H1 (cell line): ENCODE measurements around the gene PTPRJ. TPM values are rescaled to one million over a fixed set of nuclear protein-coding genes. Genes with fewer than 3 reads are reported as not detected.

Experiments
- CTCF ChIA-PET: fragments of 300-600 bp; sonication (Branson Sonifier 250); formaldehyde crosslinking; loops from one replicate; lab custom pipeline; 2021; ENCODE audit not compliant: partially characterized antibody; lab: Charles Lee
- POLR2A ChIA-PET: fragments of 300-600 bp; sonication (Branson Sonifier 250); formaldehyde crosslinking; loops from one replicate; lab custom pipeline; 2021; ENCODE audit warnings: inconsistent platforms; ENCODE audit not compliant: partially characterized antibody; lab: Charles Lee
- DNase-seq, 2 experiments: peaks; one replicate each; pipeline versions ENCODE4 v3.0.0 to v3.0.0-alpha.2; 2010 to 2022; ENCODE audit warnings: low spot score in 2 of 2, low read depth in 1 of 2, mixed read lengths in 1 of 2
- FAIRE-seq: peaks from 2 replicates; lab custom pipeline; 2011; peaks lifted over from hg19 to GRCh38; lab: Jason Lieb, UNC
- H2AFZ ChIP-seq: 2 replicates; pipeline ENCODE4 v1.8.1; 2012; ENCODE audit warnings: low read length, inconsistent platforms
- H2AK5ac ChIP-seq: 2 replicates; pipeline ENCODE4 v1.6.1; 2013; ENCODE audit warnings: low read depth, low read length
- H2BK120ac ChIP-seq: replicated peaks from 2 replicates; pipeline ENCODE3; 2013; ENCODE audit warnings: low read depth, low read length, inconsistent platforms
- H2BK12ac ChIP-seq: 2 replicates; pipeline ENCODE4 v1.6.1; 2013; ENCODE audit warnings: low read depth, low read length
- H2BK15ac ChIP-seq: 2 replicates; pipeline ENCODE4 v1.6.1; 2013; ENCODE audit warnings: low read length
- H2BK20ac ChIP-seq: 2 replicates; pipeline ENCODE4 v1.6.1; 2013; ENCODE audit warnings: low read length
- H2BK5ac ChIP-seq: 2 replicates; pipeline ENCODE4 v1.6.1; 2013; ENCODE audit warnings: low read depth, low read length
- H3K14ac ChIP-seq: 2 replicates; pipeline ENCODE4 v1.6.1; 2013; ENCODE audit warnings: inconsistent platforms; ENCODE audit not compliant: insufficient read length
- H3K18ac ChIP-seq: 2 replicates; pipeline ENCODE4 v1.6.1; 2013; ENCODE audit warnings: low read length; ENCODE audit errors: extremely low read depth
- H3K23ac ChIP-seq: 2 replicates; pipeline ENCODE4 v1.6.1; 2013; ENCODE audit warnings: inconsistent platforms; ENCODE audit not compliant: insufficient read length
- H3K23me2 ChIP-seq: 2 replicates; pipeline ENCODE4 v1.6.1; 2013; ENCODE audit warnings: low read depth, low read length
- H3K27ac ChIP-seq: 2 replicates; pipeline ENCODE4 v1.6.1; 2011; ENCODE audit warnings: low read depth, low read length, inconsistent platforms
- H3K27me3 ChIP-seq, 4 experiments: replicated peaks in 1 of 4; 1 replicate in 1 of 4; 2 replicates in 3 of 4; pipeline versions ENCODE4 v1.6.1 to v1.8.1; 2011 to 2013; ENCODE audit warnings: low read length in 3 of 4, mild to moderate bottlenecking in 3 of 4, inconsistent platforms in 2 of 4, mixed read lengths in 2 of 4, moderate library complexity in 1 of 4; ENCODE audit not compliant: control insufficient read depth in 3 of 4, insufficient read depth in 3 of 4; ENCODE audit errors: extremely low read depth in 1 of 4
- H3K36me3 ChIP-seq, 4 experiments: 2 replicates each; pipeline versions ENCODE4 v1.6.1 to v1.8.1; 2011 to 2013; ENCODE audit warnings: mild to moderate bottlenecking in 4 of 4, low read length in 3 of 4, moderate library complexity in 2 of 4, control low read depth in 1 of 4, inconsistent platforms in 1 of 4; ENCODE audit not compliant: insufficient read depth in 4 of 4, control insufficient read depth in 2 of 4
- H3K4ac ChIP-seq: replicated peaks from 2 replicates; pipeline ENCODE3; 2013; ENCODE audit warnings: low read length, low read depth, mixed read lengths, inconsistent platforms; ENCODE audit not compliant: insufficient read length
- H3K4me1 ChIP-seq, 4 experiments: replicated peaks in 1 of 4; 1 replicate in 1 of 4; 2 replicates in 3 of 4; pipeline versions ENCODE4 v1.6.1 to v1.8.1; 2011 to 2013; ENCODE audit warnings: low read length in 3 of 4, inconsistent platforms in 2 of 4, mixed read lengths in 1 of 4; ENCODE audit not compliant: insufficient read depth in 4 of 4, control insufficient read depth in 3 of 4
- H3K4me2 ChIP-seq, 2 experiments: 2 replicates each; pipeline versions ENCODE4 v1.6.1 to v1.8.1; 2011 to 2013; ENCODE audit warnings: low read depth in 2 of 2, low read length in 2 of 2, control low read depth in 1 of 2, inconsistent platforms in 1 of 2, mild to moderate bottlenecking in 1 of 2; ENCODE audit not compliant: insufficient read depth in 1 of 2
- H3K4me3 ChIP-seq, 4 experiments: fragments of 200-600, 300-600 bp in 1 of 4; sonication (generic), shearing (Covaris generic), sonication (Bioruptor Twin) in 1 of 4; 2 replicates each; pipeline versions ENCODE4 v1.5.1 to v1.8.1; 2011 to 2016; ENCODE audit warnings: low read length in 4 of 4, low read depth in 3 of 4, control low read depth in 2 of 4, inconsistent platforms in 2 of 4, mild to moderate bottlenecking in 2 of 4, mixed read lengths in 1 of 4, moderate library complexity in 1 of 4; ENCODE audit not compliant: insufficient read depth in 2 of 4; ENCODE audit errors: extremely low read depth in 1 of 4
- H3K56ac ChIP-seq: replicated peaks from 2 replicates; pipeline ENCODE3; 2013; ENCODE audit warnings: low read depth, mild to moderate bottlenecking, mixed read lengths, low read length, inconsistent platforms; ENCODE audit not compliant: insufficient read length
- H3K79me1 ChIP-seq: 2 replicates; pipeline ENCODE4 v1.6.1; 2013; ENCODE audit warnings: low read depth, low read length, control low read depth
- H3K79me2 ChIP-seq, 2 experiments: 2 replicates each; pipeline versions ENCODE4 v1.6.1 to v1.8.1; 2012 to 2013; ENCODE audit warnings: low read length in 2 of 2, mild to moderate bottlenecking in 2 of 2, inconsistent platforms in 1 of 2; ENCODE audit not compliant: insufficient read depth in 2 of 2, control insufficient read depth in 1 of 2
- H3K9ac ChIP-seq, 4 experiments: replicated peaks in 1 of 4; 1 replicate in 1 of 4; 2 replicates in 3 of 4; pipeline versions ENCODE4 v1.6.1 to v1.8.1; 2011 to 2013; ENCODE audit warnings: low read depth in 3 of 4, low read length in 3 of 4, control low read depth in 2 of 4, mild to moderate bottlenecking in 2 of 4, moderate library complexity in 2 of 4, inconsistent platforms in 1 of 4; ENCODE audit errors: extremely low read depth in 1 of 4
- H3K9me3 ChIP-seq, 2 experiments: 2 replicates each; pipeline versions ENCODE4 v1.6.1 to v1.8.1; 2012 to 2013; ENCODE audit warnings: mild to moderate bottlenecking in 2 of 2, moderate library complexity in 2 of 2, control low read depth in 1 of 2, inconsistent platforms in 1 of 2, low read depth in 1 of 2, low read length in 1 of 2, mixed read lengths in 1 of 2; ENCODE audit not compliant: insufficient read depth in 2 of 2
- H4K20me1 ChIP-seq, 2 experiments: replicated peaks in 1 of 2; 2 replicates each; pipeline versions ENCODE3 to v1.8.1; 2011 to 2013; ENCODE audit warnings: inconsistent platforms in 2 of 2, low read length in 2 of 2, mild to moderate bottlenecking in 1 of 2; ENCODE audit not compliant: insufficient read depth in 2 of 2, control insufficient read depth in 1 of 2
- H4K5ac ChIP-seq: 2 replicates; pipeline ENCODE4 v1.6.1; 2013; ENCODE audit warnings: low read length, low read depth, mixed read lengths, inconsistent platforms; ENCODE audit not compliant: insufficient read length
- H4K8ac ChIP-seq: 2 replicates; pipeline ENCODE4 v1.8.0; 2013; ENCODE audit warnings: mild to moderate bottlenecking, moderate library complexity, low read length, inconsistent platforms; ENCODE audit not compliant: insufficient read depth; ENCODE audit errors: extremely low read depth
- H4K91ac ChIP-seq: replicated peaks from 2 replicates; pipeline ENCODE3; 2013; ENCODE audit warnings: low read length, mixed read lengths, inconsistent platforms; ENCODE audit not compliant: insufficient read length
- CHD1 ChIP-seq: IDR thresholded peaks from 2 replicates; pipeline ENCODE4 v1.6.1; 2012; ENCODE audit warnings: low read depth, low read length, improper control_type of control experiment
- CREB1 ChIP-seq: IDR thresholded peaks from 2 replicates; pipeline ENCODE4 v1.6.1; 2012; ENCODE audit warnings: inconsistent platforms
- CTBP2 ChIP-seq: IDR thresholded peaks from 2 replicates; pipeline ENCODE4 v1.7.0; 2011; ENCODE audit warnings: borderline replicate concordance, mild to moderate bottlenecking, moderate library complexity, mixed read lengths, low read length; ENCODE audit not compliant: insufficient read depth, insufficient read length
- E2F6 ChIP-seq: IDR thresholded peaks from 2 replicates; pipeline ENCODE4 v1.6.1; 2012; ENCODE audit warnings: inconsistent platforms
- EGR1 ChIP-seq: IDR thresholded peaks from 2 replicates; pipeline ENCODE4 v1.6.1; 2011; ENCODE audit warnings: low read depth, low read length, borderline replicate concordance
- GTF2F1 ChIP-seq: IDR thresholded peaks from 2 replicates; pipeline ENCODE4 v1.6.1; 2012; ENCODE audit warnings: low read depth, low read length, improper control_type of control experiment, borderline replicate concordance
- HDAC6 ChIP-seq: IDR thresholded peaks from one replicate; pipeline ENCODE4 v1.7.1; 2012; ENCODE audit warnings: low read depth, mild to moderate bottlenecking, inconsistent platforms, low read length, moderate library complexity
- NANOG ChIP-seq: IDR thresholded peaks from 2 replicates; pipeline ENCODE4 v1.6.1; 2011; ENCODE audit warnings: low read length, low read depth, mild to moderate bottlenecking, inconsistent platforms; ENCODE audit not compliant: insufficient read depth, poor library complexity, severe bottlenecking
- PHF8 ChIP-seq: fragments of 200-600 bp; sonication (generic); conservative IDR thresholded peaks from 2 replicates; pipeline ENCODE4 v1.7.1; 2012; ENCODE audit warnings: low read depth, mild to moderate bottlenecking, inconsistent platforms, low read length, moderate library complexity
- WGBS, 2 experiments: shearing (Covaris generic) in 1 of 2; methylation state at CpG; one replicate each; pipeline versions ENCODE4 v1.1.6 to v1.1.7; 2013 to 2015; ENCODE audit warnings: low lambda C conversion rate in 2 of 2, mixed read lengths in 2 of 2, inconsistent platforms in 1 of 2, low coverage in 1 of 2, missing lambda C conversion rate in 1 of 2; ENCODE audit not compliant: insufficient replicate concordance in 2 of 2, insufficient coverage in 1 of 2, insufficient read length in 1 of 2; ENCODE audit errors: extremely low coverage in 1 of 2, missing lambda C conversion rate in 1 of 2; 5-methylcytosine and 5-hydroxymethylcytosine counted together
- polyA plus RNA-seq, 7 experiments: library from polyadenylated mRNA; depleted of rRNA in 3 of 7; stranded (reverse) in 5 of 7; unstranded in 2 of 7; fragments of >200 nt in 5 of 7; fragments of 200-250 nt in 2 of 7; gene quantifications; 1 replicate in 5 of 7; 2 replicates in 1 of 7; 4 replicates in 1 of 7; pipeline versions ENCODE4 v1.2.1 to v1.2.3, GENCODE V29; 2011 to 2013; ENCODE audit warnings: missing spikeins in 2 of 7, mixed read lengths in 2 of 7
- total RNA-seq: library from RNA; stranded (reverse); fragmentation: NEBNext Ultra II Directional; extraction: Animal tissue kit (Norgen Biotek cat#: 25700); gene quantifications from 2 replicates; pipeline ENCODE4 v1.2.1, GENCODE V29; 2021
- TF ChIP-seq, protein P1 (sequence below): IDR thresholded peaks from 2 replicates; pipeline ENCODE4 v1.6.1; 2012; ENCODE audit warnings: low read length, inconsistent platforms

PTPRJ gene
- total and polyA plus RNA-seq, 2 of the 8 experiments (the other 6 are each of a cell fraction or from before 2014, with no cell fraction given): 4.4 to 22.6 TPM

GRCh38 chr11:48094643-48095339 lies 114.4 kb downstream of the PTPRJ start:
- H4K20me1 ChIP-seq: no peaks in the 10 kb centered on the region
- DNase-seq (peak in 1 of 2 experiments; percentile 24), FAIRE-seq (no peak)
- H4K5ac ChIP-seq: no peak overlapping the region
- H3K4ac ChIP-seq: no peak overlapping the region
- ChIA-PET CTCF (interaction anchor here (0.6 to 1.1 kb wide), 2 partner anchors 160 to 162 kb away, joined by 3 to 4 read pairs; no protein-coding TSS in a partner anchor), POLR2A (no interaction called here)
- no peak overlapping the region for H3K23ac ChIP-seq
- H3K9ac ChIP-seq: no peak overlapping the region
- no peak overlapping the region for H4K91ac ChIP-seq
- no peak overlapping the region for H3K27ac ChIP-seq
- no peaks in the 10 kb centered on the region for H3K27me3 ChIP-seq
- no peak overlapping the region for H3K4me3 ChIP-seq
- peaks cover 0 to 19% (median 14%) of the 10 kb centered on the region in 4 experiments; a peak in 6 of 7 replicates for H3K4me1 ChIP-seq
- H2AK5ac ChIP-seq: no peak overlapping the region
- no peak overlapping the region for H2BK20ac ChIP-seq
- no peaks in the 10 kb centered on the region for H3K23me2 ChIP-seq
- H3K79me2 ChIP-seq: peaks cover 0 to 9% of the 10 kb centered on the region in 2 experiments; a peak in 2 of 4 replicates
- H3K18ac ChIP-seq: no peak overlapping the region
- no peaks in the 10 kb centered on the region for H3K36me3 ChIP-seq
- peaks cover 9% of the 10 kb centered on the region for H3K79me1 ChIP-seq
- H3K4me2 ChIP-seq: no peak overlapping the region
- H4K8ac ChIP-seq: no peak overlapping the region
- 91% methylated on average over 9 of the region's 9 CpGs; no CpG with 5 or more reads in 1 of the 2 experiments for WGBS, 2 experiments
- H2BK5ac ChIP-seq: no peak overlapping the region
- no peak overlapping the region for H2AFZ ChIP-seq
- H3K56ac ChIP-seq: no peak overlapping the region
- no peaks in the 10 kb centered on the region for H3K9me3 ChIP-seq
- no peak overlapping the region for H2BK12ac ChIP-seq
- no peak overlapping the region for H2BK120ac ChIP-seq
- H3K14ac ChIP-seq: no peak overlapping the region
- no peak overlapping the region for H2BK15ac ChIP-seq
- TF ChIP-seq E2F6 (no peak), CREB1 (no peak), NANOG (no peak), PHF8 (no peak), HDAC6 (no peak), EGR1 (no peak), GTF2F1 (no peak), CTBP2 (no peak), CHD1 (no peak)
- TF ChIP-seq, protein P1, sequence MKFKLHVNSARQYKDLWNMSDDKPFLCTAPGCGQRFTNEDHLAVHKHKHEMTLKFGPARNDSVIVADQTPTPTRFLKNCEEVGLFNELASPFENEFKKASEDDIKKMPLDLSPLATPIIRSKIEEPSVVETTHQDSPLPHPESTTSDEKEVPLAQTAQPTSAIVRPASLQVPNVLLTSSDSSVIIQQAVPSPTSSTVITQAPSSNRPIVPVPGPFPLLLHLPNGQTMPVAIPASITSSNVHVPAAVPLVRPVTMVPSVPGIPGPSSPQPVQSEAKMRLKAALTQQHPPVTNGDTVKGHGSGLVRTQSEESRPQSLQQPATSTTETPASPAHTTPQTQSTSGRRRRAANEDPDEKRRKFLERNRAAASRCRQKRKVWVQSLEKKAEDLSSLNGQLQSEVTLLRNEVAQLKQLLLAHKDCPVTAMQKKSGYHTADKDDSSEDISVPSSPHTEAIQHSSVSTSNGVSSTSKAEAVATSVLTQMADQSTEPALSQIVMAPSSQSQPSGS: no peak
